ENCODE measurements around the gene SDCBP2.
A peak's percentile ranks its signal among the peaks of the same experiment; 100 is the strongest.

The SDCBP2 gene

GRCh38 chr20:1333462-1334369 lies 4.8 kb upstream of the SDCBP2 start:
- H3K27ac ChIP-seq = no peak overlapping the region

DNA sequence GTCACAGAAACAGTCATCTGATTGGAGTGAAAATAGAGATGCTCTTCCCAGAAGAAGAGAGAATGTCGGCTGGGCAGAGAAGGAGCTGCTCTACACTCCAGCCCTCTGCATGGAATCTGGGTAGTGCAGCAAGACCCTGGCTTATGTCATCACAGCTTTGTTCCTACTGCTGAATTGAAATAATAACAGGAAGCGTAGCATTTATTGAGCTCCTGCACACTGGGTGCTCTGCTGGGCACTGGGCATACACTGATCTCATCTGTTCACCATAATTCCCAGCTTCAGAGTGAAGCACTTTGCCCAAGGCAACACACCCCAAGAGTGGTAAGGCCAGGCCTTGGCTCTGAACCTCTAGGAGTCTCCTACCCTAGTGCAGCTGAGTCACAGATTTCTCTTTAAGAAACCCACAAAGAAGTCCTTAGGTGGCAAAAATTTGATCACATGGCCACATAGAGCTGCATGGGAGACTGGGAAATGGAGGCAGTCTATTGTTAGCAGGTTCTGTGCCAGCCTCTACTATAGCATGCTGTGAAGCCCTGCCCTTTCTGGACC lies 3.9 kb upstream of the SDCBP2 start:
- no peak overlapping the region for H3K27ac ChIP-seq
- TF ChIP-seq CTCF (IDR thresholded peaks at IDR 0.05) = no peak
- no peak for TF ChIP-seq ZFX (IDR thresholded peaks at IDR 0.05; ENCODE audit: borderline replicate concordance)

More at GRCh38 chr20:1333462-1334369, 4.8 kb upstream of the SDCBP2 start:
- no peak for TF ChIP-seq CTCF (IDR thresholded peaks at IDR 0.05)
- TF ChIP-seq ZFX (IDR thresholded peaks at IDR 0.05; ENCODE audit: borderline replicate concordance) = no peak

DNA sequence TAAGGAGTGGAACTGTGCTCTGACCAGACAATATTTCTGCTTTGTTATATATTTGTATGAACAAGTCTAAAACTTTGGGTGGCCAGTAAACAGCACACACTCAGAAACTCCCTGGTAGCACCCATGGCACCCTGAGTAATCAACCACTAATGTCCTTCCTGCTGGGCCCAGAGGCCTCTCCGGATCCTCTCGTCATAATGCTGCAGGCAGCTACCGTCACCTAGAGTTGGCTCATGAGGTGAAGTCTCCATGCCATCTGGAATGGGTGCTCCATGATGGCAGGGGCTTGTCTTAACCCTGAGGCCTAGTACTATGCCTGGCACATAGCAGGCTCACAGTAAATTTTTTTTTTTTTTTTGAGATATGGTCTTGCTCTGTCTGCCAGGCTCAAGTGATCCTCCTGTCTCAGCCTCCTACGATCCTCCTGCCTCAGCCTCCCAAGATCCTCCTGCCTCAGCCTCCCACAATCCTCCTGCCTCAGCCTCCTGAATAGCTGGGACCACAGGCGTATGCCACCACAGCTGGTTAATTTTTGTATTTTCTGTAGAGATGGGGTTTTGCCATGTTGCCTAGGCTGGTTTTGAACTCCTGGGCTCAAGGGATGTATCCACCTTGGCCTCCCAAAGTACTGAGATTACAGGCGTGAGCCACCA lies 3.0 kb upstream of the SDCBP2 start:
- no peak overlapping the region for H3K27ac ChIP-seq
- TF ChIP-seq CTCF (IDR thresholded peaks at IDR 0.05) (no peak), ZFX (IDR thresholded peaks at IDR 0.05; ENCODE audit: borderline replicate concordance) (no peak)

DNA sequence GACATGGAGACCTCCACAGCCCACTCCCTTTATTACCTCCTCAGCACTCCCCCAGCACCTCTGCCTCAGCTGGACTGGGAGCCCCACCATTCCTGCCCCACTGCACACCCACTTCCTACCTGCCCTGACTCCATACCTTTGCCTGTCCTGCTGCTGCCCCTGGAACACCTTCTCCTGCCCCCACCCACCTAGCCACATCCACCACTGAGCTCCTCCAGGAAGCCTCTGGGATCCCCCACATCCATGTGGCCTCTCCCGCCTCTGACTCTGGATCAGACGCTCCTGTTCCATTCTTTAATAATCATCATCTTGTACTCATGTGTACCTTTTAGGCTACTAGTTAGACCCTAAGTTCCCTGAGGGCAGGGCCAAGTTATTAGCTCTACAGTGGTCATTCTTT lies 2.2 kb upstream of the SDCBP2 start:
- no peak overlapping the region for H3K27ac ChIP-seq
- TF ChIP-seq CTCF (IDR thresholded peaks at IDR 0.05) (no peak), ZFX (IDR thresholded peaks at IDR 0.05; ENCODE audit: borderline replicate concordance) (no peak)

DNA sequence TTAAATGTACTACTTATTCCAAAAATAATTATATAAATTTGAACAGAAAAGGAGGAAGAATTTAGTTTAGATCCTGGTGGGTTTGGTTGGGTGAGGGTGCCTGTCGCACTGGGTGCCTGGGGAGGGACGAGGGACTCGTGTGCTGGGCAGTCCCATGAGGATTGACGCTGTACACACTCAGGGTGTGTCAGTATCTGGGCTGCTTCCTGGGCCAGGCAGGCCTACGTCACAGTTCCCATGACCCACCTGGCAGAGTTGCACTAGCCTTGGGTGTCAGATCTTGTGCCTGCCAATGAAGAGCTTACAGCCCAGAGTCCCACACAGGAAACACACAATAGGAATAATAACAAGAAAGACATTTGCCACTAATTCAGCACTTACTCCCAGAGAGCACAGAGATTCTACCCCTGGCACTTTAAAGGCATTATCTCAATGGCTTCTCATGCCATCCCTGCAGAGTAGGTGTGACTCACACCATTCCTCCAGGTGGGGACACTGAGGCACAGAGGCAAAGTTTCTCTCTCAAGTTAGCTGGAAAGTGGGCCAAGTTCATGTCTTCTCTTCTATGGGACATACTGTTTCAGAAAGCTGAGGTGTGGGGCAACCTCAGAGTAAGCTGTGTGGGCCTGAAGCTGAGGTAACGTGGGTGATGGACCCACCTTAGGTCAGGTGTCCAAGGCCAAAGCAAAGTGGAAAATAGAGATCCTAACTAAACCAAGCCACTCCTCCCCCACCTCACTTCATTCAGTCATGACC lies 1.3 kb upstream of the SDCBP2 start:
- H3K27ac ChIP-seq = no peak overlapping the region
- TF ChIP-seq ZFX (IDR thresholded peaks at IDR 0.05; ENCODE audit: borderline replicate concordance) = no peak
- no peak for TF ChIP-seq CTCF (IDR thresholded peaks at IDR 0.05)

DNA sequence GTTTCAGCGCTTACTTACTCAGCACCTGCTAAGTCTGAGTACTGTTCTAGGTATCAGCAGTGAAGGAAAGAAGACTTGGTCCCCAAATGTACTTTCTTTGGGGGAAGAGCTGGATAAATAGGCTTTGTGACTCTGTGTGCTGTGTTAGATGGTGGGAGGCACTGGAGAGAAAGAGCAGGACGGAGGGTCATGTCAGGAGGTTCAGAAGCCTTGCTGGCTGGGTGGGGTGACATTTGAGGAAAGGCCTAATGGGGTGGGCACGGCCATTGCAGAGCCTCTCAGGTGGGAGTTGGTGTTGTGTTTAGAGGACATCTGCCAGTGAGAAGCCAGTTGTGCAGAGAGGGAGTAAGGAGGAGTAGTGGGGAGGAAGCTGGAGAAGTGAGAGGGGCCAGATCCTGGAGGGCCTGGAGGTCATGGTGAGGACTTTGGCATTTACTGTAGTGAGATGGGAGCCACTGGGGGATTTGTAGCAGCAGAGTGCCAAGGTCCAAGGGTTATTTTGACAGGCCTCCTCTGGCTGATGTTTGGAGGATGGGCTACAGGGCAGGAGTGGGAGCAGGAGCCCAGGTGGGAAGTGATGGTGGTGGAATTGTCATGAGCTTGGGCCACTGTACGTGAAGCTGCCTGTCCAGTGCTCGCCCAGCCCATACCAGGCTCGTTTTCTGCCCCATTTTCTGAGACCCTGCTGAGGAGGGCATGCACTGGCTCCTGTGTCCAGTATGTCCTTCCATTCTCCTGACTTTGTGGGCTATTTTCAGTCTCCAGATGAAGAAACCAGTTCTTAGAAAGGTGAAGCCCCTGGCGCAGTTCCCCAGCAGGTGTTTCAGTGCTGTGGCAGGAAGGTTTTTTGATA lies 886 bp downstream of the SDCBP2 start:
- TF ChIP-seq ZFX (IDR thresholded peaks at IDR 0.05; ENCODE audit: borderline replicate concordance) = no peak
- no peak for TF ChIP-seq CTCF (IDR thresholded peaks at IDR 0.05)
- peak overlapping the region; percentile 42 for H3K27ac ChIP-seq

Data from 22Rv1 (cell line).